ENCODE results near the gene SCP2D1. TPM values are rescaled to one million over a fixed set of nuclear protein-coding genes. Genes with fewer than 3 reads are reported as not detected.

SCP2D1 gene
- not detected in 2 replicates for total RNA-seq

GRCh38 chr20:18813483-18813882, at the start of gene SCP2D1:
TSS of gene SCP2D1 (plus strand) at chr20:18813783. CDS start at chr20:18813816, 33 bp downstream.

Other genes starting within 250 kb of the SCP2D1 start
- 102 and 116 TPM in 2 replicates for gene SMIM26, start 246.4 kb upstream of the SCP2D1 start, total RNA-seq
- gene DTD1, start 225.7 kb upstream of the SCP2D1 start, total RNA-seq, result 29.3 and 31.2 TPM in 2 replicates